VCaP (cell line): ENCODE results near the gene CORIN.
A peak's percentile ranks its signal among the peaks of the same experiment; 100 is the strongest.

Experiments
- H3K27ac ChIP-seq: fragments of 450-650 bp; 2 replicates; pipeline ENCODE4 v1.5.1; 2017
- CTCF ChIP-seq: fragments of 450-650 bp; conservative IDR thresholded peaks from 2 replicates; pipeline ENCODE4 v1.5.1; 2017; ENCODE audit warnings: mild to moderate bottlenecking, moderate library complexity

CORIN gene

GRCh38 chr4:47696823-47697222 is 141.0 kb downstream of the CORIN start:
- TF ChIP-seq CTCF = no peak
- H3K27ac ChIP-seq = no peak overlapping the region

GRCh38 chr4:47695260-47695659 is 142.6 kb downstream of the CORIN start:
- H3K27ac ChIP-seq = no peak overlapping the region
- no peak for TF ChIP-seq CTCF

GRCh38 chr4:47694322-47694721 is 143.5 kb downstream of the CORIN start:
- TF ChIP-seq CTCF = no peak
- H3K27ac ChIP-seq = peak overlapping the region; percentile 74; the same call in 1 of the 2 replicates

- H3K27ac ChIP-seq = peak overlapping the region; percentile 74
- TF ChIP-seq CTCF = no peak
Observed at GRCh38 chr4:47692691-47693090, 145.2 kb downstream of the CORIN start.

GRCh38 chr4:47691757-47692383 is 146.0 kb downstream of the CORIN start:
- H3K27ac ChIP-seq = peak overlapping the region; percentile 74

- TF ChIP-seq CTCF = no peak
- H3K27ac ChIP-seq = no peak overlapping the region
Observed at GRCh38 chr4:47690611-47691010, 147.3 kb downstream of the CORIN start.

- H3K27ac ChIP-seq = peak overlapping the region; percentile 42
- peak; percentile 86 for TF ChIP-seq CTCF
Observed at GRCh38 chr4:47686294-47686872, 151.5 kb downstream of the CORIN start.

- no peak overlapping the region for H3K27ac ChIP-seq
- no peak for TF ChIP-seq CTCF
Observed at GRCh38 chr4:47675806-47676205, 162.1 kb downstream of the CORIN start.
